HG03108 (cell line): ENCODE data around the gene KREMEN2.
"Not testable (repeated sequence)": the region's sequence is repeated elsewhere in the genome, so short reads cannot be mapped to it uniquely, and the experiment has no call there.

Experiments used
- ATAC-seq: cut with Tn5 transposase; IDR thresholded peaks from one replicate; pipeline ENCODE4 v1.9.1; 2021; ENCODE audit warnings: moderate library complexity; ENCODE audit not compliant: unreplicated experiment

KREMEN2 gene

GRCh38 chr16:2939968-2940367, 24.1 kb upstream of the KREMEN2 start:
- ATAC-seq, result no peak

GRCh38 chr16:2942045-2942444, 22.0 kb upstream of the KREMEN2 start:
- ATAC-seq, result no peak

GRCh38 chr16:2943716-2944115, 20.4 kb upstream of the KREMEN2 start:
- not testable (repeated sequence) for ATAC-seq

- ATAC-seq, result no peak
These were observed 17.4 kb upstream of the KREMEN2 start for GRCh38 chr16:2946649-2947048.

GRCh38 chr16:2948807-2949704, 15.0 kb upstream of the KREMEN2 start:
- ATAC-seq, result no peak

- no peak for ATAC-seq
These were observed 14.2 kb upstream of the KREMEN2 start for GRCh38 chr16:2949705-2950352.

GRCh38 chr16:2950353-2950724, 13.7 kb upstream of the KREMEN2 start:
- no peak for ATAC-seq

GRCh38 chr16:2950773-2951172, 13.3 kb upstream of the KREMEN2 start:
- no peak for ATAC-seq

- ATAC-seq, result no peak
These were observed 11.4 kb upstream of the KREMEN2 start for GRCh38 chr16:2952679-2953078.

GRCh38 chr16:2953706-2954627, 10.1 kb upstream of the KREMEN2 start:
- ATAC-seq, result no peak

GRCh38 chr16:2954656-2955381, 9.3 kb upstream of the KREMEN2 start:
- ATAC-seq, result no peak

GRCh38 chr16:2955438-2955778, 8.7 kb upstream of the KREMEN2 start:
- ATAC-seq, result no peak

GRCh38 chr16:2955779-2956578, 8.1 kb upstream of the KREMEN2 start:
- ATAC-seq, result no peak

GRCh38 chr16:2956579-2956956, 7.5 kb upstream of the KREMEN2 start:
- ATAC-seq, result no peak

GRCh38 chr16:2959206-2959605, 4.9 kb upstream of the KREMEN2 start:
- no peak for ATAC-seq

- no peak for ATAC-seq
These were observed 3.7 kb upstream of the KREMEN2 start for GRCh38 chr16:2960183-2961010.

- ATAC-seq, result no peak
These were observed 1.6 kb upstream of the KREMEN2 start for GRCh38 chr16:2962334-2963073.

- ATAC-seq, result no peak
These were observed 877 bp upstream of the KREMEN2 start for GRCh38 chr16:2963074-2963722.
